CD4-positive, alpha-beta T cell treated with Interleukin-2 at 100 ng/mL for 4 hours (primary cell): ENCODE data around the gene NOL9.
"Not testable (repeated sequence)": the region's sequence is repeated elsewhere in the genome, so short reads cannot be mapped to it uniquely, and the experiment has no call there.

ENCODE experiments used
- DNase-seq: peaks from one replicate; pipeline ENCODE4 v3.0.0-alpha.2; 2020; ENCODE audit warnings: low spot score

Gene NOL9

DNA sequence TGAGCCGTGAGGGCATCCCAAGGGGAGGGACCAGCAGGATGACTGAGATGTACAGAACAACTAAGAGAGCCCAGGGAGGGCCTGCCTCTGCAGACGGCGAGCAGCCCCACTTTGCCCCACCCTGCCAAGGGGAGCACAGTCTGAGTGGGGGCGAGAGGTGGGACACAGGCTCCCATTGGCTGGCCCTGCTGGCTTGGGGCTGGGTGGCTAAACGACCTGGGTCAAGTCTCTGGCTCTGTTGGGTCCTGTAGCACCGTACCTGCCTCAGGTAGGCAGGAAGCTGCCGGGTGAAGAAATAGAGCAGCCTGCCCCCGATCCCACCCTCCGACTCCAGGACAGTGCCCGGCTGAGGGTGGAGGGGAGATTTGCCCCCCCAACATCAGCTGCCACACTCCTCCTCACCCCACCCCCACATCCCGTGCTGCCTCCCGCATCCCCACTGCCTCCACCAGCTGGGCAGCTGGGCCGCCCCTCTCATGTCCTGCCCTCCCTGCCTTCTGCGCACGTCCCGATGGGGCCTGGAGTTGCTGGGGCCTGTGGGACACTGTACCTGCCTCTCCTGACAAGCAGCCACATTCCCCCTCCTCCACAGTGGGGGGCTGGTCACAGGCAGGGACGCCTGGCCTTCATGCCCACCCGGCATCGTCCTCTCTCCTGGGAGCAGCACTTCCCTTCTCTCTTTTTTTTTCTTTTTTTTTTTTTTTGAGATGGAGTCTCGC, 50.3 kb downstream of the NOL9 start:
- no peak for DNase-seq

GRCh38 chr1:6502000-6502891, 52.1 kb downstream of the NOL9 start:
- no peak for DNase-seq

GRCh38 chr1:6501279-6501813, 53.0 kb downstream of the NOL9 start:
- no peak for DNase-seq

GRCh38 chr1:6500544-6501278, 53.6 kb downstream of the NOL9 start:
- DNase-seq, result no peak

- DNase-seq, result no peak
Observed at GRCh38 chr1:6499296-6499695, 55.0 kb downstream of the NOL9 start.

GRCh38 chr1:6498576-6499111, 55.7 kb downstream of the NOL9 start:
- DNase-seq, result no peak

DNA sequence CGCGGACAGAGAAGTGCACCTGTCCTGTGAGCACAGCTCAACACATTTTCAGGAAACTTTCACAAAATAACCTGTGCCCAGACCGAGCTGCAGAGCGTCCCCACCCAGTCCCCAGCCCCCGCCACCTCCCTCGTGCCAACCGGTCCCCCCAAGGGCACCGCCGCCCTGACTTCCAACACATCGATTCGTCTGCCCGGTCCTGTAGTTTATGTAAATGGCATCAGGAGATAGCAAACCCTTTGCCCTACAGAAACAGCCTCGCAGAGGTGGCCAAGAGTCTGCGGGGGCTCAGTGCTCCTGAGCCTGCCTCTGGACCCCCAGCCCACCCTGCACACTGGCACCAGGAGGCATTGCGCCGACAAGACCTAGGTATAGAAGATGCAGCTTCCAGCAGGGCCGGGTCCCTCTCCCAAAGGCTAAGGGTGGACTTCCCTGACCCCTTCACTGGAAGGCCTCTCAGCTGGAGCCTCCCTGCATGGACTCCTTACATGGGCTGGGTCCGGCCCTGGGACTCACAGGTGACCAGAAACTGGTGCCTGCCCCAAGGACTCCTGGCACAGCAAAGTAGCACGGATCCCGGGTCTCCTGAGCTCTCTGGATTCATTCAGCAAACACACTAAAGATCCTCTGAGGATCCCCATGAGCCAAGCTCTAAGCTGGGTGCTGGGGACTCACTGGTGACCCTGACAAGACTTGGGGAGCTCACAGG, 56.3 kb downstream of the NOL9 start:
- no peak for DNase-seq

- DNase-seq, result peak; percentile 42
Observed at GRCh38 chr1:6497215-6497866, 57.0 kb downstream of the NOL9 start.

GRCh38 chr1:6496890-6497214, 57.5 kb downstream of the NOL9 start:
- DNase-seq, result no peak

GRCh38 chr1:6496365-6496721, 58.0 kb downstream of the NOL9 start:
- no peak for DNase-seq

- DNase-seq, result no peak
Observed at GRCh38 chr1:6495540-6496364, 58.6 kb downstream of the NOL9 start.

DNA sequence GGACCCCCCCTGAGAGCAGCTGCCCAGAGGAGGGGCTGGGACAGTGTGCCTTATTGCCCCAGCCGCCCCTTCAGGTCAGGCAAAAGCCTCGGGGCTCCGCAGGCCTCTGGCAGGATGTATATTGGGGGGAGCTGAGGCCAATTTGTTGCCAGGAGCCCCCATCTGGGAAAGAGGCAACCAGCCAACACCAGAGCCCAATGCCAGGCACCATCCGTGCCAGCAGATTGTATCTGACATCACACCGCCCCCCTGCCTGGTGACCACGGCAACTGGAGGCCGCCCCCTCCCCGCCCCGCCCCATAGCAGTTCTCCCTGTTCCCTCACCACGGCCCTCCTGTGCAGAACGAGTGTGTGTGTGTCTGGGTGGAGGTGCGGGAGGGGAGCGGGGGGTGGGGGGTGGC, 59.3 kb downstream of the NOL9 start:
- no peak for DNase-seq

GRCh38 chr1:6494627-6495026, 59.7 kb downstream of the NOL9 start:
- DNase-seq, result no peak

GRCh38 chr1:6493834-6494223, 60.5 kb downstream of the NOL9 start:
- not testable (repeated sequence) for DNase-seq

DNA sequence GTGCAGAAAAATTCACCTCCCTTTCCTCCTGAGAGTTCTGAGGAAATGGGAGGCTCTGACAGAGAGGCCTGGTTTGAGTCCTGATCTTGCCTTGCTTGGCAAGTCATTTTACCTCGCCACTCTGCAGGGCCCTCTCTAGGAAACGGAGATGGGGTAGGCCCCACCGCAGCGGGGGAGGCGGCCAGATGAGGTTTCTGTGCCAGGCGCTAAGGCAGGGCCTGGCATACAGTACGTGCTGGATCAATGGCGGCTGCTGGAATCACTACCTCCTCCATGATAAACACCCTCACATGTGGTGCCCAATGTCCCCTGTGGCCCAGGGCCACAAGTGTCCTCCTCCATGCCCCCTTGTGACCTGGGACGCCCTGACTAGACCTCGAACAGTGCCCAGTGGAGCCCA, 62.3 kb downstream of the NOL9 start:
- DNase-seq, result no peak

DNA sequence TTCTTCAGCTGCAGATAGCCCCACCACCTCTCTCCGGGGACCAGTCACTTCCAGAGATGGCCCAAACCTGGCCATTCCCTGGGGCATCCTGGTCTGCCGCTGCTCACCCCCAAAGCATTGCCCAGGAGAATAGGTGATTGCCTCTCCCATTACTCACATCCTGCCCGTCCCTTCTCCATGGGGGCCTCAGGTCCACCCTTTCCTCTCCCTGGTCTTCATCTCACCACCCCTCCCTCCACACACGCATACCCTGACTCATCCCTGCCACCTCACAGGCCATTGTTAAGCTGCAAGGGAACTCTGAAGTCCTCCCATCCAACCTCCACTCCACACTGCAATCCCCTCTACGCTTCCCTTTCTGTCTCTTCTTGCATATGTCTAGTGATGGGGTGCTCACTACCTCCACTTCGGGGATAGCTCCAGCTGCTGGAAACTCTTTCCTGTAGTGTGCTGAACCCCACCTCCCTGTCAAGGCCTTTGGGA, 62.8 kb downstream of the NOL9 start, which contains the start of gene PLEKHG5:
Gene PLEKHG5, minus strand, starts transcription at position 188 of the 483 bp plus-strand sequence. CDS start 14,096 bp downstream, outside the sequence.
- DNase-seq, result no peak

DNA sequence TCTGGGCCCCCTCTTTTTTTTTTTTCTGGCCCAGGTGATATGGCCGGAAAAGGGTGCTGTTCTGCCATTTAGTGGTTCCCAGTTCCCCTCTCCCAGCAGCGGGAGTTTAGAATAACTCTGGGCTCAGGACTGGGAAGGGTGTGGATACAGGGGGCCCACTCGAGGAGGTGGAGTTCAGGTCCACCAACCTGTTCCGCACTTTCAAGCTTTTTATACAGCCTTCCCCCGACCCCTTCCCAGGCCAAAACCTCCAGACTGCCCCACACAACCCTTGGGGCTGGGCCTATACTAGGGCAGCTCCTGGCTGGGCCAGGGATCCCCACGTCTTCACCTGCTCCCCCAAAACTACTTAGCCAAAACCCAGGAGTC, 63.2 kb downstream of the NOL9 start:
- no peak for DNase-seq

DNA sequence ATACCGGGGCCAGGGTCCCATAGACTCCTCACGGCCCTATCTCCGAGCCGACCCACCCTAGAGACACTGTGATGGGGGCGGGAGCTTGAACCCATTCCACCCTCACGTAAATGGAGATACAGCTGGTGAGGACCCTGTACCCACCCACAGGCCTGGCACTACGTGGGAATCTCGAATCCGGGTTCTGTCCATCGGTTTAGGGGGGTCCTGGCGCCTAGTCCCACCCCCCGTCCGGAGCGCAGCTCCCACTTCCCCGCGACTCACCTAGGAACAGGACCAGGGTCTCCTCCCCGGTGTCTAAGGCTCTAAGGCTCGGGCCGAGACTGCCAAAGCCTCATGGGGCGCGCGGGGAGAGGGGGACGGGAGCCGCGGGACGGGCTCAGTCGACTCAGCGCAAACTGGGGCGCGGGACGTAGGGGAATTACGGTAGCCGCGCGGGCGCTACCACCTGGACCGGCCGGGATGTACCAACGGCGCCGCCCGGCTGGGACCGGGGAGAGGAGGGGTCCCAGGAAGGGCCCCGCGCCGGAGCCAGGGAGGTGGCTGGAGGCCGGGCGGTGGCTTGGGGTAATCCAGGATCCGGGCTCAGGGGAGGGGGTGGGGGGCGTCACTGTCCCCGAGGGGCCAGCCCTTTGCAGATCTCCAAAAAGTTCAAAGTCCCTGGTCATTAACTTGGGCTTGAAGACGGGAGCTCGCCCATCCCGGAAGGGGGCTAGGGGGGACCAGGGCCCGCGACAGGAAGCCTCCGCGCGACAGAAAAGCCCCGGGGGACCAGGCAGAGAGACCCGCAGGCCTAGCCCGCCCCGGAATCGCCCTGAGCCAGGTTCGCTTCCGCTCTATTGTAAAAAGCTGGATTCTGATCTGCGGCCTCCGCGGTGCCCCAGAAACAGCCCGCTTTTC, 63.9 kb downstream of the NOL9 start:
- peak; percentile 47 for DNase-seq

GRCh38 chr1:6489799-6490180, 64.5 kb downstream of the NOL9 start:
- DNase-seq, result peak; percentile 80
